ENCODE results near the gene MIOS. TPM values are rescaled to one million over a fixed set of nuclear protein-coding genes. Genes with fewer than 3 reads are reported as not detected.
"Not testable (repeated sequence)": the region's sequence is repeated elsewhere in the genome, so short reads cannot be mapped to it uniquely, and the experiment has no call there.

Gene MIOS
- total RNA-seq, 1 donor from 2014 or later: 49.5 TPM

DNA sequence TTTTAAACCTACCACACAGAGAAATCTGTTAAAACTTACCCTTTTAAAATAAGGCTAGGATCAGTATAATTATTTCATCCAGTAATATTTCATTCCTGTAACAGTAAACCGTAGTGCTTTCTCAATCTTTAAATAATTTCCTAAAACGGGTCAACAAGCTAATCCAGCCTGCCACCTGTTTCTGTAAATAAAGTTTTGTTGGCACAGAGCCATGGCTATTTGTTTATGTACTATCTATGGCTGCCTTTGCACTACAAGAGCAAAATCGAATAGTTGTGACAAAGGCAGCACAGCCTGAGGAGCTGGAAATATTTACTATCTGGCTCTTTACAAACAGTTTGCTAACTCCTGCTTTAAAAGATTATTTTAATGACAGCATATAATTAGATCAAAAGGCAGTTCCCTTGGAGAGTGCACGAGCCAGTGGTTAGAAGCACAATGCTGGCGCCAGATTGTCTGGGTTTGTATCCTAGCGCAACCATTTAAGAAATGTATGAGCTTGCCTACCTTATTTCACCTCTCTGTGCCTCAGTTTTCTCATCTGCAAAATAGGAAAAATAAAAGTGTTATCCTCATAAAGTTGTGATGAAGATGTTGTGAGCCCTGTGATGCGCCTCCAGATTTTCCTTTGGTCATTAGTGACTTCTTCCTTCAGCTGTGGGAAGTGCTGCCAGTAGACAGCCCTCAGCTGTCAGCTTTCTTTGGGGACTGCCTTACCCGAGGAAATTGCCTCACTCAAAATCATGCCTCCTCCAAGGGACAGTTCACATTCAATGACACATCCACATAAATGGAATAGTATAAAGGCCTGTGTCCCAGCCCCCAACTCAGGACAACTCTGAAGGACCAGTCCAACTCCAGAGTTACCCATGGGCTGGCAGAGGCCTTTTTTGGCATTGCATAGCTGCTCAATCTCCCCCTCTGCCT is 11.8 kb upstream of the MIOS start:
- no peak for DNase-seq (ENCODE audit: low spot score)

DNA sequence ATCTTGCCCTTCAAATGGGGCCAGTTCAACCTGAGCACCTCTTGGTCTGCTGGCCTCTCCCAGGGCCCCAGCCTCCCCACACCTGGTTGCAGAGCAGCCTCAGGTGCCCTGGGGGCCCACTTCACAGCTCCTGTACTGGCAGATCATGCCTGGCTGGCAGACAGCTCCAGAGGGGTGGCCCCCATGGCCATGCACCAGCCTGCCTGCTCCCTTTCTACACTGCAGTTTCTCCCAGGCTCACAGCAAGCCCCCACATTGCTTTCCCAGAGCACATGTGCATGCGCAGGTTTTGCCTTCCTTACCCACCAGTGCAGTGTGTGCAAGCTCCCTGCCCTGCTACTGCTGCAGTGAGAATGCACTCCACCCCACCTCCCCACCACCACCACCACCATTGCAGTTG is 9.8 kb upstream of the MIOS start:
- no peak for DNase-seq (ENCODE audit: low spot score)

DNA sequence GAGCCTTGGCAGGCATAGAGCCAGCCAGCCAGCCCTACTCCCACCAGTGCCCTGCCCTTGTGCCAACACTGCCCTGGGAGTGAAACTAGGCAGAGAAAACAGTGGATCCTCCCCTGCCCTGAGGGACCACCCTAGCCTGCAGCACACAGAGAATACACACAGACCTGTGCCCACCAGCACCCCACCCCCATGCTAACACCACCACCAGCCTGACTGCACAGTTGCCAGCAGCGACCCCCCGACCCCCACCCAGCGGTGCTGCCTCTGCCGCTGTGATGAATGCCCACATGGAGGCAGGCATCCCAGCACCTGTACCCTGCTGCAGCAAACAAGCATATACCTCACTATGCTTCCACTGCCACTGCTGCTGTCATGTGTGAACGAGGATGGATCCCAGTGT is 9.4 kb upstream of the MIOS start:
- DNase-seq (ENCODE audit: low spot score): no peak

- DNase-seq (ENCODE audit: low spot score): not testable (repeated sequence)
These were observed 5.1 kb upstream of the MIOS start for GRCh38 chr7:7561591-7561990.

- no peak for DNase-seq (ENCODE audit: low spot score)
These were observed 3.9 kb upstream of the MIOS start for GRCh38 chr7:7562736-7563135.

DNA sequence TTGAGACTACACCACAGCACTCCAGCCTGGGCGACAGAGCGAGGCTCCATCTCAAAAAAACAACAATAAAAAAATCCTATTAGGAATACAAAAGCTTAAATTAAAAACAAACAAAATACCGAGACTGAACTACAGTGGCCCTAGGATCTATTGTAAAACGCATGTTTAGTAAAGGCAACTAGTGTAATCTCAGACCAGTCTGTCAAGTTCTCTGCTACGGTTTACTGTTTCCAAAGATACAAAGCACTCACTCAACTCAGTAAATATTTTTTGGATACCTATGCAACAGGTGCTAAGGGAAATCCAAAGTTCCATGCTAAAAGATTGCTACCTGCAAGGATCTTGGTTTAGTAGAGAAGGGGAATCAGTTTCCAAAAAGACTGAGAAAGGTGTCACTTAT is 3.4 kb upstream of the MIOS start:
- DNase-seq (ENCODE audit: low spot score): no peak

- no peak for DNase-seq (ENCODE audit: low spot score)
These were observed 2.9 kb upstream of the MIOS start for GRCh38 chr7:7563813-7564212.

DNA sequence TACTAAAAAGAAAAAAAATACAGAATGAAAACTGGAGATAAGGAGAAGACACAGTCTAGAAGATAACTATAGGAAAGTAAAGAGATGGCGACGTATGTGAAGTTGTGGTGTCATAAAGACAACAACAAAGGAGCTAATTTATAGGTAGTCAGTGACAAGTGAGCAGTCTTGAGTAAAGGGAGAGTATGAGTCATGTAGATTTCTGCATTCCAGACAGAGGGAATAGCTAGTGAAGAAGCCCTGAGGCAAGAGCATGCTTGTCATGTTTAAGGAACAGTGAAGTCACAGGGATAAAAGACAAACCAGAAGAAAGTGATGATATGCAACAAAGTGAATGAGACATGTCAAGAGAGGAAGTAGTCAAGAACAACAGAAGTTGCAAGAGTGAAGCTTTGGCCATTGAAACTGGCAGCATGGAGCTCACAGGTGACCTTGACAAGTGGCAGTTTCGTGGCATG is 2.3 kb upstream of the MIOS start:
- DNase-seq (ENCODE audit: low spot score): no peak

GRCh38 chr7:7565018-7565680 is 1.5 kb upstream of the MIOS start:
- DNase-seq (ENCODE audit: low spot score): no peak

GRCh38 chr7:7565746-7566650 is 686 bp upstream of the MIOS start:
- DNase-seq (ENCODE audit: low spot score): no peak

DNA sequence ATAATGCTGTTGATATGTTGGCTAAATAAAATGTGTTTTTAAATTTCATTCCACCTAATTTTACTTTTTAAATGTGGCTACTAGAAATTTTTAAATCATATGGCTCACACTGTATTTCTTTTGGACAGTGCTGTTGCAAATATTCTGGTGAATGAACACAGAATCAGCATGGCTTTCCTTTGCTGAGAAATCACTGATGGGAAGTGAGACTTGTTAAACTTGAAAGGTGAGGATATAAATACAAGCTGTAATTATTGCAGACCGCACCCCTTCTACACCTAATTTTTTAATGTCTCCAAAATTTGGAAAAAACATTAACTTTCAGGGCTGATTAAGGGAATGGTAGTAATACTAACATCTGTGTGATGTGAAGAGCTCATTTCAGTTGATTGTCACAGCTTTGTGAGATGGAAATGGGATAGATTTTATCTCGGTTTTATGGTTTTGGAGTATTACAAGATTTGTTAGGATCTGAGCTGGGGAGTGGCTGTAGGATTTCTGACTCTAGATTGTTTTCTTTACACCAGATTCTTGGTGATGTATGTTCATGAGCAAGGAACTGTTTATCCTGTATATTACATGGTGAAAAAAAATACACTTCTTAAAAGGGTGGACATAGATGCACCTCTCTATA is 1.3 kb downstream of the MIOS start:
- no peak for DNase-seq (ENCODE audit: low spot score)

- DNase-seq (ENCODE audit: low spot score): no peak
These were observed 1.9 kb downstream of the MIOS start for GRCh38 chr7:7568553-7568952.

DNA sequence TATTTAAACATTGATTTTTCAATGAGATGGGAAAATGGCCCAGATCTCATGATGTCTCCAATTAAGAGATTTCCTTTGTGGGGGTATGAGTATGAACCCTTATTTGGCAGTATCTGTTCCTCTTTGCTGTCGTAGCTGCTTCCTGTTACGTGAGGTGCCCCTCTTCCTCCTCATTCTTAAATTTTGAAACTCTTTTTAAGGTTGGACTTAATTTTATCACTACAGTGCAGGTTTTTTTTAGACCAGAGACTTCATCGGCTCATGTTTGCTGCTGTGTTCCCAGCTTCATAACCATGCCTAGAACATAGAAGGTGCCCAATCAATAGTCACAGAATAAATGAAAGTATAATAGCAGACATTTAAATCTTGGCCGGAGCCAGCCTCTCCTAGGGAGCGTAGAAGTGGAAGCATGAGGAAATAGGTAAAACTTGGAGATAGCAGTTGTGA is 2.4 kb downstream of the MIOS start:
- no peak for DNase-seq (ENCODE audit: low spot score)

- DNase-seq (ENCODE audit: low spot score): no peak
These were observed 2.9 kb downstream of the MIOS start for GRCh38 chr7:7569615-7570014.

- DNase-seq (ENCODE audit: low spot score): no peak
These were observed 3.9 kb downstream of the MIOS start for GRCh38 chr7:7570584-7570983.

GRCh38 chr7:7573701-7574100 is 7.0 kb downstream of the MIOS start:
- DNase-seq (ENCODE audit: low spot score): no peak

DNA sequence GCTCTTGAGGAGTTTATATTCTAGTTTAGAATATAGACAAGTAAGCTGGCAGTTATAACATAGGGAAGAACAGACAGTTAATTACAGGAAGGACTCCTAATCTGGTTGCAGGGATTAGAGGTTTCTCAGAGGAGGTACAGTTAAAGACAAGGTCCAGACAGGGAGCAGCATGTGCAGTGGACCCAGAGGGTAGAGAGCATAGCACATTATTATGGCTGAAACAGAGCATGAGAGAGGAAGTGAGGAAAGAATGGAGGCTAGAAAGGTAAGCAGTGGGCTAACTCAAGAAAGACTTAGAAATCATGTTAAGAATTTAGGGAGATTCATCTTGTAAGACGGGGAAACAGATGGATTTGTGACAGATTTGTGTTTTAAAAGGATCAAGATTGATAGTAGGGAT is 9.7 kb downstream of the MIOS start:
- DNase-seq (ENCODE audit: low spot score): no peak

DNA sequence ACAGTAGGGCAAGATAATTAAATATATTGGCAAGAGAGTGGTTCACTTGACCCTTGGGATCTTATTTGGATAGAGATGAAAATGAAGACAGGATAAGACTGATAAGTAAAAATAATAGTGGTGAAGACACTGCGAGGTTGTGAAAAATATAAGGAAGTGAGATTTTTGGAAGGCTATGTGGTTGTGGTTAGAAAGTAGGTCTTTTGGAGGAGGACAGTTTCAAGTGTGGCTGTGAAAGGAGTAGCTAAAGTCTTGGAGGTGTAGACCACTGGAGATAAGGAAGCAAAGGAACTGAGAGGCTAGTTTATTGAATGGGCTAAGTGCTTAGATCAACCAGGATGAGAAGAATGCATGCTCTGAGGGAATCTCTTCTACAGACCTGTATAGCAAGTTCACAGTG is 11.2 kb downstream of the MIOS start:
- DNase-seq (ENCODE audit: low spot score): no peak

GRCh38 chr7:7579638-7580037 is 13.0 kb downstream of the MIOS start:
- no peak for DNase-seq (ENCODE audit: low spot score)

DNA sequence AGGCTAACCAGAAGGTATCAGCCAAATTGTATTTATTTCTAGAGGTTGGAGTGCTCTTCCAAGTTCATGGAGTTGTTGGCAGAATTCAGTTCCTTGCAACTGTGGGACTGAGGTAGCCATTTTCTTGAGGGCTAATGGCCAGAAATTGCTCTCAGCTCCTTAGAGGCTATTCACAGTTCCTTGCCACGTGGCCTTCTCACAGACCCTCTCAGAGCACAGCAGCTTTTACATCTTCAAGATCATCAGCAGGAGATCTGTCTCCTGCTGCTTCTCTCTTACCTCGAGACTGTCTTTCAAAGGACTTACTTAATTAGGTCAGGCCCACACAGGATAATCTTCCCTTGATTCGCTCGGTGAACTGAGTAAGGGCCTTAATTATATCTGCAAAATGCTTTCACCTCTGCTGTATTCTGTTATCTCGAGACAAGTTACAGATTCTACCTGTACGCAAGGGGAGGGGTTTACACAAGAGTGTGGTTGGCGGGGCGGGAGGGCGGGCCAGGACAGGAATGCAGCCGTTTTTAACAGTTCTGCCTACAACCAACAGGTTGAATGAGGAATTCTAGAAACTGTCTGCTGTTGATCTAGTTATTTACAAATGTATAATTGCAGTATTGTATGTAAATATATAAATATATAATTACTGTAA is 15.0 kb downstream of the MIOS start:
- no peak for DNase-seq (ENCODE audit: low spot score)

DNA sequence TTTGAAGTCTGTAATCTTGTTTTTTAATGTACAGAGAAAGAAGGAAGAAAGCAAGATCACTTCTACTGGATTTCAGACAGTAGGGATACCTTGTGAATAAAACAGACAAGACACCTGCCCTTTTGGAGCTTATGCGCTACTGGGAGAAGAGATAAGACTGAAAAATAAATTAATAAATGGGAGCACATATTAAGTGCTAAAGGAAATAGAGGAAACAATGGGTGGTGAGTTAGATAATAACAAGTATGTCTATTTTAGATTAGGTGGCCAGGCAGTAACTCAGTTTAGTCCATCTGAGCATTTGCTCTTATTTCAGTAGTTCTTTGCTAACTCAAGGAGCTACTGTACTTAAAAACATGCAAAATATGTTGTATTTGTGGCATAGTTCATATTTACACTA is 15.9 kb downstream of the MIOS start:
- no peak for DNase-seq (ENCODE audit: low spot score)

Data from ureter (tissue), 1 donor.